Right atrium auricular region (tissue), 2 donors: ENCODE data around the gene LCT. TPM values are rescaled to one million over a fixed set of nuclear protein-coding genes. Genes with fewer than 3 reads are reported as not detected.
"Not testable (repeated sequence)": the region's sequence is repeated elsewhere in the genome, so short reads cannot be mapped to it uniquely, and the experiment has no call there.

ENCODE experiments used
- DNase-seq: peaks from one replicate; pipeline ENCODE4 v3.0.0-alpha.2; 2019; ENCODE audit warnings: low spot score
- H3K27ac ChIP-seq, 2 donors: fragments of 200-600 bp; sonication (generic); 1 replicate in 1 of 2; 2 replicates in 1 of 2; pipeline ENCODE4 v1.5.1; 2016 to 2019
- H3K27me3 ChIP-seq, 2 donors: fragments of 200-600 bp; sonication (generic); one replicate each; pipeline versions ENCODE4 v1.5.1 to v1.6.0; 2017 to 2019
- H3K36me3 ChIP-seq: fragments of 200-600 bp; sonication (generic); one replicate; pipeline ENCODE4 v1.5.1; 2016
- H3K4me1 ChIP-seq, 2 donors: fragments of 200-600 bp; sonication (generic); one replicate each; pipeline versions ENCODE4 v1.5.1 to v1.6.0; 2017 to 2019
- H3K4me3 ChIP-seq, 2 donors: fragments of 200-600 bp; sonication (generic); 1 replicate in 1 of 2; 2 replicates in 1 of 2; pipeline ENCODE4 v1.5.1; 2017 to 2019; ENCODE audit warnings: mild to moderate bottlenecking in 1 of 2, moderate library complexity in 1 of 2
- H3K9me3 ChIP-seq, 2 donors: fragments of 200-600 bp; sonication (generic); one replicate each; pipeline ENCODE4 v1.5.1; 2019
- total RNA-seq, 2 donors: library from RNA; depleted of rRNA; stranded (reverse); fragments of >200 nt; gene quantifications; one replicate each; pipeline ENCODE4 v1.1.0, GENCODE V29; 2016
- TF ChIP-seq, protein P1 (sequence below), 2 donors: fragments of 200-600 bp; sonication (generic); IDR thresholded peaks; one replicate each; pipeline ENCODE4 v1.5.1; 2019; ENCODE audit warnings: antibody characterized with exemption in 2 of 2

Gene LCT
- total RNA-seq, 2 donors from 2014 or later, result not detected

DNA sequence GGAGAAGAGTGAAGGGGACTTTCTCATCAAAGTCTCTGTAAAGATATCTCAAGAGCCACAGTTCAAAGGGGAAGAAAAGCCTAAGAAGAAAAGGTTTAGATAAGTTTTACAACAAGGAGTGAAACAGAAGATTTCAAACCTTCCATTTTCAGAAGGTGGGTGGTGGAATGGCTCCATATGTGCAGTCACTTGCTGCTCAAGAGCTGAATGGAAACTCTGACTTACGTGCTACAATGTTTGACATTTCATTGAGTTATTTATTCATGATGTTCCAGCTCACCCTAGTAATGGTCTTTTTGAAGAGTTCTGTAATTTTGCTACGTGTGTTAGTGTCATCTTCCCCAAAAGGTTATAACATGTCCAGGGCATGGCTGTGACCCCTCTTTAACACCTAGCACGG is 21.7 kb downstream of the LCT start:
- no peak for DNase-seq
- no peaks in the 10 kb centered on the region for H3K9me3 ChIP-seq
- no peaks in the 10 kb centered on the region for H3K4me1 ChIP-seq
- no peak overlapping the region for H3K4me3 ChIP-seq
- no peaks in the 10 kb centered on the region for H3K27me3 ChIP-seq
- H3K36me3 ChIP-seq, result no peaks in the 10 kb centered on the region
- H3K27ac ChIP-seq, result no peak overlapping the region
- TF ChIP-seq, protein P1, sequence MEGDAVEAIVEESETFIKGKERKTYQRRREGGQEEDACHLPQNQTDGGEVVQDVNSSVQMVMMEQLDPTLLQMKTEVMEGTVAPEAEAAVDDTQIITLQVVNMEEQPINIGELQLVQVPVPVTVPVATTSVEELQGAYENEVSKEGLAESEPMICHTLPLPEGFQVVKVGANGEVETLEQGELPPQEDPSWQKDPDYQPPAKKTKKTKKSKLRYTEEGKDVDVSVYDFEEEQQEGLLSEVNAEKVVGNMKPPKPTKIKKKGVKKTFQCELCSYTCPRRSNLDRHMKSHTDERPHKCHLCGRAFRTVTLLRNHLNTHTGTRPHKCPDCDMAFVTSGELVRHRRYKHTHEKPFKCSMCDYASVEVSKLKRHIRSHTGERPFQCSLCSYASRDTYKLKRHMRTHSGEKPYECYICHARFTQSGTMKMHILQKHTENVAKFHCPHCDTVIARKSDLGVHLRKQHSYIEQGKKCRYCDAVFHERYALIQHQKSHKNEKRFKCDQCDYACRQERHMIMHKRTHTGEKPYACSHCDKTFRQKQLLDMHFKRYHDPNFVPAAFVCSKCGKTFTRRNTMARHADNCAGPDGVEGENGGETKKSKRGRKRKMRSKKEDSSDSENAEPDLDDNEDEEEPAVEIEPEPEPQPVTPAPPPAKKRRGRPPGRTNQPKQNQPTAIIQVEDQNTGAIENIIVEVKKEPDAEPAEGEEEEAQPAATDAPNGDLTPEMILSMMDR (IDR thresholded peaks at IDR 0.05), result no peak

DNA sequence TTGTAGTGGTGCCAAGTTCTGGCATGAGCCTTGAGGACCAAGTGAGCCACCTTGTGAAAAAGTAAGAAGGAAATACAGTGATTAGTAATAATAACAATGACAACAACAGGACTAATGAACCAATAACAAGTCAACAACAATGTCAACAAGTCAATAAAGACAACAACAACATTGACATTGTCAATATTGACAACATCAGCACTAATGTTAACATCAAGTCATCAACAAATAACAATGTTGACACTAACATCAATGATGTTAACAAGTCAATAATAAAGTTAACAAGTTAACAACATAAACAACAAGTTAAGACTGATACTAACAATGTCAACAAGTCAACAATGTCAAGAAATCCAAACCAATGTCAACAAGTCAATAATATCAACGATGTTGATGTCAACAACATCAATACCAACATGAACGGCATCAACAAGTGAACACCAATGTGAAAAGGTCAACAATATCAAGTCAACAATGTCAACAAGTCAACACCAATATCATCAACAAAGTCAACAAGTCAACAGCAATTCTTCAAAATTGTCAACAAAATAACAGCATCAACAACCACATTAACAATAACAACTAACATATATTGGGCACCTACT is 24.0 kb downstream of the LCT start:
- TF ChIP-seq, protein P1 (IDR thresholded peaks at IDR 0.05), result no peak

GRCh38 chr2:135807874-135808273 is 29.1 kb downstream of the LCT start:
- not testable (repeated sequence) for H3K36me3 ChIP-seq, H3K4me3 ChIP-seq, H3K4me1 ChIP-seq, DNase-seq, H3K9me3 ChIP-seq, H3K27me3 ChIP-seq, H3K27ac ChIP-seq

More for the DNA sequence above, 24.0 kb downstream of the LCT start:
- Histone ChIP-seq H3K27ac (no peak overlapping the region), H3K36me3 (no peaks in the 10 kb centered on the region), H3K4me3 (no peak overlapping the region), H3K27me3 (no peaks in the 10 kb centered on the region), H3K4me1 (no peaks in the 10 kb centered on the region), H3K9me3 (no peaks in the 10 kb centered on the region)
- no peak for DNase-seq

DNA sequence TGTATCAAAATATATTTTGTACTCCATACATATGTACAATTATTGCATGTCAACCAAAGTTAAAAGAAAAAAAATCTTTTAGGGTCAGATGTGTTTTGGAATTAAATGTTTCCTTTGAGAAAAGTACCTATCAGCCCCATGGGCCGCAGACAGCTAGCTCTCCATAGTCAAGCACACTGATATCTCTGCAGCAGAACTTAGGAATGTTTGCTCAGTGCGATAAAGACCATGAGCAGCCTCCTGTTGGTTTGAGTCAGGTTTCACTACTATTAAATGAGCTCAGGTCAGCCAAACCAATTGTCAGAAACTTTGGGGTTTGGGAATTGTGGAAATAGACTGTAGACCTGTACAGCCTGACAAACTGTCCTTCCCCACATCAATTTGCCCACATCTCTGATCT is 33.7 kb downstream of the LCT start:
- H3K27me3 ChIP-seq, result no peaks in the 10 kb centered on the region
- no peak overlapping the region for H3K4me3 ChIP-seq
- peaks cover 0 to 8% of the 10 kb centered on the region in 2 donors for H3K9me3 ChIP-seq
- DNase-seq, result no peak
- no peaks in the 10 kb centered on the region for H3K36me3 ChIP-seq
- TF ChIP-seq, protein P1 (IDR thresholded peaks at IDR 0.05), result no peak
- no peak overlapping the region for H3K27ac ChIP-seq
- peaks cover 0 to 4% of the 10 kb centered on the region in 2 donors for H3K4me1 ChIP-seq

DNA sequence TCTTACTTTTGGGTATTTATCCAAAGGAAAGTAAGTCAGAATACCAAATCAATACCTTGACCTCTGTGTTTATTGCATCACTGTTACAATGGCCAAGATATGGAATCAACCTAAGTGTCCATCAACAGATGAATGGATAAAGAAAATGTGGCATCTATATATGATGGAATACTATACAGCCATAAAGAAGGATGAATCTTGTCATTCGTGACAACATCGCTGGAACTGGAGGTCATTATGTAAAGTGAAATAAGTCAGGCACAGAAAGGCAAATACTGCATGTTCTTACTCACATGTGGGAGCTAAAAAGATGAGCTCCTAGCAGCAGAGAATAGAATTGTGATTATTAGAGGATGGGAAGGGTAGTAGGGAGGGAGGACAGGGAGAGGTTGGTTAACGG is 34.6 kb downstream of the LCT start:
- DNase-seq, result no peak
- Histone ChIP-seq H3K36me3 (no peaks in the 10 kb centered on the region), H3K9me3 (peaks cover 0 to 8% of the 10 kb centered on the region in 2 donors), H3K4me1 (peaks cover 0 to 13% of the 10 kb centered on the region in 2 donors), H3K27ac (no peak overlapping the region), H3K4me3 (no peak overlapping the region), H3K27me3 (no peaks in the 10 kb centered on the region)
- TF ChIP-seq, protein P1 (IDR thresholded peaks at IDR 0.05), result no peak

DNA sequence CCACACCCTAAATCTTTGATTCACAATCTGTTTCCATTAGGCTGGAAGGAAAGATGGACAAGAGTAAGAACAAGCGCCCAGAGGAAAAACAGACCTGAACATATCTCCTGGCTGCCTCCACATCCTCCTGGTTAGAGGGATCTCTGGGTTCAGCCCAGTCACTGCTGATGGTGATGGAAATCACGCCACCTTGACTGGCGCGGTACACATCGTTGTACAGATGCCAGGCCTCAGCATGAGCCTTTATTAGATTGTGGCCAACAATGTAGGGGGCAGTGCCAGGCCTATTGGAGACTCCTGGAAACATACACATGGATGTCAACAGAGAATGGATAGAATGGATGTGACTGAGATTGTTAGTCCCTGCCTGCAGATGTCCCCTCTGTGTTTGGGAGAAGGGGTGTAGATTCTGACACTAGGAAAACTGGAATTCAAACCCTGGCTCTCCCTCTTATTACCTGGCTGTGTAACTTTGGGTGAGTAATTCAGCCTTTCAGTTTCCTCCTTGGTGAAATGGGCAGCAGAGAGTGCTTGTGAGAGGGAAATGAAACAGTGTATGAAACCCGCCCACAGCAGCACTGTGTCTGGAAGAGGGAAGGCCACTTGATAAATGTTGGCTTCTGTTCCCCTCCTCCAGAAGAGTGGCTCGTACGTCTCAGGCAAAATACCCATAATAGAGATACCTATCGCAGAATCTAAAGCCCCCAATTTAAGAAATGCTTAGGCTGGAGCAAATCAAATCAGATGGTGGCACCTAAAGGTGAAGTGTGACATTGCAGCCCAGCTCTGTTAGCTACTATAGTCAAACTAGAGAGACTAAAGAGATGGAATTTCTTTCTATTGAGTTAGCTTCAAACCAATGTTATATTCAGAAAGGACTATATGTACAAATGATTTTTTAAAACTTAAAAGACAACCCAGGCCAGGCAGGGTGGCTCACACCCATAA is 36.2 kb downstream of the LCT start:
- no peak overlapping the region for H3K4me3 ChIP-seq
- no peak for DNase-seq
- TF ChIP-seq, protein P1 (IDR thresholded peaks at IDR 0.05), result no peak
- H3K4me1 ChIP-seq, result peaks cover 0 to 15% of the 10 kb centered on the region in 2 donors
- no peaks in the 10 kb centered on the region for H3K27me3 ChIP-seq
- no peaks in the 10 kb centered on the region for H3K36me3 ChIP-seq
- H3K9me3 ChIP-seq, result peaks cover 0 to 8% of the 10 kb centered on the region in 2 donors
- H3K27ac ChIP-seq, result no peak overlapping the region
